Measurements from ENCODE around the gene AFAP1L1.
A peak's percentile ranks its signal among the peaks of the same experiment; 100 is the strongest.
"Not testable (repeated sequence)": the region's sequence is repeated elsewhere in the genome, so short reads cannot be mapped to it uniquely, and the experiment has no call there.

The AFAP1L1 gene

GRCh38 chr5:149262315-149262714 is 9.3 kb upstream of the AFAP1L1 start:
- no peak for DNase-seq

- peak; percentile 33 to 47 for DNase-seq
Measured at GRCh38 chr5:149264439-149265067, 7.1 kb upstream of the AFAP1L1 start.

- DNase-seq = no peak
Measured at GRCh38 chr5:149265068-149265465, 6.6 kb upstream of the AFAP1L1 start.

GRCh38 chr5:149265597-149265996 is 6.1 kb upstream of the AFAP1L1 start:
- DNase-seq = no peak

GRCh38 chr5:149267241-149267973 is 4.3 kb upstream of the AFAP1L1 start:
- no peak for DNase-seq

GRCh38 chr5:149268928-149269557 is 2.6 kb upstream of the AFAP1L1 start:
- DNase-seq = no peak

- no peak for DNase-seq
Measured at GRCh38 chr5:149271195-149271715, 404 bp upstream of the AFAP1L1 start.

- not testable (repeated sequence) for DNase-seq
Measured at GRCh38 chr5:149272781-149273180, 1.1 kb downstream of the AFAP1L1 start.

- DNase-seq = no peak
Measured at GRCh38 chr5:149273237-149273636, 1.6 kb downstream of the AFAP1L1 start.

GRCh38 chr5:149273950-149274349 is 2.3 kb downstream of the AFAP1L1 start:
- DNase-seq = no peak

- DNase-seq = no peak
Measured at GRCh38 chr5:149274939-149275338, 3.3 kb downstream of the AFAP1L1 start.

- no peak for DNase-seq
Measured at GRCh38 chr5:149277801-149278200, 6.1 kb downstream of the AFAP1L1 start.

GRCh38 chr5:149278451-149279210 is 7.0 kb downstream of the AFAP1L1 start:
- DNase-seq = no peak

- DNase-seq = no peak
Measured at GRCh38 chr5:149279661-149280060, 8.0 kb downstream of the AFAP1L1 start.

GRCh38 chr5:149280124-149280523 is 8.5 kb downstream of the AFAP1L1 start:
- DNase-seq = no peak

GRCh38 chr5:149280802-149281201 is 9.1 kb downstream of the AFAP1L1 start:
- no peak for DNase-seq

GRCh38 chr5:149282027-149282965 is 10.6 kb downstream of the AFAP1L1 start:
- DNase-seq = no peak

GRCh38 chr5:149282966-149283332 is 11.3 kb downstream of the AFAP1L1 start:
- DNase-seq = no peak

- no peak for DNase-seq
Measured at GRCh38 chr5:149283626-149284480, 12.2 kb downstream of the AFAP1L1 start.

GRCh38 chr5:149284501-149284900 is 12.8 kb downstream of the AFAP1L1 start:
- no peak for DNase-seq

GRCh38 chr5:149285153-149285552 is 13.5 kb downstream of the AFAP1L1 start:
- no peak for DNase-seq
